Muscle of back (tissue), 11 donors: Measurements from ENCODE around the gene NPB. TPM values are rescaled to one million over a fixed set of nuclear protein-coding genes. Genes with fewer than 3 reads are reported as not detected.
"Not testable (repeated sequence)": the region's sequence is repeated elsewhere in the genome, so short reads cannot be mapped to it uniquely, and the experiment has no call there.

Experiments used
- DNase-seq, 3 donors: peaks; one replicate each; pipeline versions ENCODE4 v3.0.0 to v3.0.0-alpha.2; 2013
- polyA plus RNA-seq, 10 donors: library from polyadenylated mRNA; unstranded; fragments of 120-200 nt; gene quantifications; one replicate each; pipeline ENCODE4 v1.2.1, GENCODE V29; 2013; ENCODE audit not compliant: insufficient read length in 10 of 10

NPB gene
- polyA plus RNA-seq, 10 donors, result 0.13 to 1.2 (median 0.64) TPM; not detected in 3

DNA sequence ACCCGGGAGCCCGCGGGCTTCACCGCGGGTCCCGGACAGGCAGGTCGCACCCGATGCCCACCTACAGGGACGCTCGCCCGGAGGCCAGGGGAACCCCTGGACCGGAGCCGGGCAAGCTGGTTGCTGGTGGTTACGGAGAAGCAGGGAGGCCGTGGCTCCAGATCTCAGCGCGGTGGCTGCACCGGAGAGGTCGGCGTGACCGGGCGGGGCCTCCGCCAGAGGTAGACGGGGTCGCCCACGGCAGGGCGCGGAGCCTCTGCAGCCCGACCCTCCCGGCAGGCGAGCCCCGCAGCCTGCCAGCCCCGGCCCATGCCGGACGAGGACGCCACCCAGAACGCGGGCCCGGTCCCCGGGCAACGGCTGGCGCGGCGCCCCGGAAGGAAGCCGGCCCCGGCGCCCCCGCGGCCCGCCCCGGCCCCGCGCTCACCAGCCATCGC is 8.8 kb downstream of the NPB start:
- no peak for DNase-seq

DNA sequence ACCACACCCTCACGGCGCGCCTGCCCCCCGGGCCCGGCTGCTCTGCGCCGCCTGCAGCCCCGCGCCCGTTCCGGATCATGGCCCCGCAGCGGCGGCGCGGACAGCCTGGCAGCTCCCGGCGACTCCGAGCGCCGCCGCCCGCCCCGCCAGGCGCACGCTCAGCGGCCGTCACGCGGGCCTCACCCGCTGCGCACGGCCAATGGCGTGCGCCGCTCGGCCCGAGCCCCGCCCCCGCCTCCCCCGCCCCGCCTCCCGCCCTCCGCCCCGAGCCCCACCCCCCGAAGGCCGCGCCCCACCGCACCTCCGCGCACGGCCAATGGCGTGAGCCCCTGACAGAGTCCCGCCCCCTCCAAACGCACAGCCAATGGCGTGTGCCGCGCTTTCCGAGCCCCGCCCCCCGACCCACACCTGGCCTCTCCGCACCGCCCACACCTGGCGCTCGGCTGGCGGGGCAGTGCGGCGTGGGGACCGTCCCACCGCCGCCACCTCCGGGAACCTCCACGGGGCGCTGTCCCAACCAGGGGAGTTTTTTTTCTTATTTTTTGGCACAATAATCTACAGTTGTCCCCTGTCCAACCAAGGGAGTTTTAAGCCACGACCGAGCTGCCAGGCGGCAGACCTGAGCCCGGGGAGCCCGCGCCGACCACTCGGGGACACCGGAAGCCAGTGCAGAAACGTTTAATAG is 9.4 kb downstream of the NPB start, which contains the start of gene PCYT2:
TSS of gene PCYT2 (minus strand) at position 123 of the 685 bp plus-strand sequence. CDS start at position 79, 44 bp downstream.
- DNase-seq, result peak; percentile 77 to 91 (median 90)

DNA sequence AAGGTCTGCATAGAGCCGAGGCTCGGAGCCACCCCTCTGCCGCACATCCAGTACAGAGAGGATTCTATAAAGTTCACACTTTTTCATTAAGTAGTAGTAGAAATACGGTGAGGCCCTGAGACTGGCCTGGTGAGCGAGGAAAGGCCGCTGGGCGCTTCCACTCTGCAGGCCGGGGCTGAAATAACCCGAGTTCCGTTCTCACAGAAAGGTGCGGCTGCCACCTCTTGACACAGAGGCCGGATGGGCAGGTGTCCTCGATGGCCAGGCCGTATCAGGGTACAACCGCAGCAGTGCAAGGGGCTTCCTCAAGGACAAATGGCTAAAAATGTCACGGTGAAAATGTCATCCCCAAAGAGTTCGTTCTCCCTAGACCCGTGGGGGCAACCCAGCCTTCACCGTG is 9.9 kb downstream of the NPB start:
- no peak for DNase-seq

DNA sequence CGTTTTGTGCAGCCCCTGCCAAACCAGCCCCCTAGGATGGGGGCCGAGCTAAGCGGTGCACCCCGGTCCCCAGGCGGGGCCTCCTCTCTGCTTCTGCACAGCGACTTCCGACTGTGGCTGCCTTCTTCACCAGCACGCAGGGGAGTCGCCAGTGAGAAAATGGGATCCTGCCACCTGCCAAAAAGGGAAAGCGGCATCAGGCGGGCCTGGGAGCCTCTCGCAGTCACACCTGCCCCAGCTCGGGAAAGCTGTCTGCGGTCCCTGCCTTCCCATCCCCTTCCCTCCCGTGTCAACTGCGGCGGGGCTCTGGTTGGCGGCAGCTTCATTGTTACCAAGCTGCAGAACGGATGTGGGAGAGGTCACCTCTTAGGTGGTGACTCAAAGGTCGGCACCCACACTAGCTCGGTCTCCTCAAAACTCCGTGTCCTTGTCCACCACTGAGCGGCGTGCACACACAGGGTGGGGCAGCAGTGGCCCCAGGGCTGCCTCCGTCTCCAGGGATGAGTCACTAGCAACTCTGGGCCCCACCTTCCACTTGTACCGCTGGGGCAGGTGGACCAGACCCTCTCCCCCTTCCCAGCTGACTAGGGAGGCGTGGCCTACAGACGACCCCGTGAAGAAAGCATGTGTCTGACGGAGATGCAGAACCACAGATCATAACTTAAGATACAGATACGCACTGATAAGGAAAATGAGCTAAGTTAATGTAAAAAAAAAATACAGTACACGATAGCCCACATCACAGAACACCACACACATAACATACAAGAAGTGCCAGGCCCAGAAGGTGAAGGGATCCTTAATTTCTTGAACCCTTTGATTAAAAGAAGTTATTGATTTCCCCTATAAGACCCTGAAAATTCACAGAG is 10.6 kb downstream of the NPB start:
- DNase-seq, result no peak

DNA sequence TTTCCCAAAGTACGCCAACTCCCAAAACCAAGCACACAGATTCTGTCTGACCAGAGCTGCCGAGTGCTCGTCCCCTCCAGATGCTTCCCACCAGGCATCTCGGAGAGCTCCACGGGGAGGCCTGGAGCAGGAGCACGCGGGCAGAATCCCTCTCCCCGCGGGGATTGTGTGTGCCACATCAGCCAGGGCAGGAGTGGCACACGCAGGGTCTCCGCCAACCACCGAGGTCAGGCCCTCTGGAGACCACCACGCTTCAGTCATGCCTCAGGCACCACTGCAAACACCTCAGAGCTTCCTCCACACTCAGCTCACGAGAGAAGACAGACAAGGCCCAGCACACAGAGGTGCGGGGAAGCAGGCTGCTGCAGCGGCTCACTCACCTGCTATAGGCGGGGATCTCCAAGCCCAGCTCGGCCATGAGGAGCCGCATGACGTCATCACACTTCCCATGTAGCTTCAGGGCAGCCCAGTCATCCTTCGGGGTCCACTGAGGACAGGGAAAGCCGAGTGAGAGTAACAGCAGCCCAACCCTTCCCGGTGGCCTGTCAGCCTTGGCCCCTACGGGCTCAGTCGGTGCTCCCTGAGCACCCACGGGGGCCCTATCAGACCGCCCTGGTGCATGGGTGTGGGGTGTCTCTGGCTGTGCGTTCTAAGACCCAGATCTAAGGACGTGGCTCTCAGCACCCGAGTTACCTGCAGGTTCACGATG is 11.5 kb downstream of the NPB start:
- no peak for DNase-seq

DNA sequence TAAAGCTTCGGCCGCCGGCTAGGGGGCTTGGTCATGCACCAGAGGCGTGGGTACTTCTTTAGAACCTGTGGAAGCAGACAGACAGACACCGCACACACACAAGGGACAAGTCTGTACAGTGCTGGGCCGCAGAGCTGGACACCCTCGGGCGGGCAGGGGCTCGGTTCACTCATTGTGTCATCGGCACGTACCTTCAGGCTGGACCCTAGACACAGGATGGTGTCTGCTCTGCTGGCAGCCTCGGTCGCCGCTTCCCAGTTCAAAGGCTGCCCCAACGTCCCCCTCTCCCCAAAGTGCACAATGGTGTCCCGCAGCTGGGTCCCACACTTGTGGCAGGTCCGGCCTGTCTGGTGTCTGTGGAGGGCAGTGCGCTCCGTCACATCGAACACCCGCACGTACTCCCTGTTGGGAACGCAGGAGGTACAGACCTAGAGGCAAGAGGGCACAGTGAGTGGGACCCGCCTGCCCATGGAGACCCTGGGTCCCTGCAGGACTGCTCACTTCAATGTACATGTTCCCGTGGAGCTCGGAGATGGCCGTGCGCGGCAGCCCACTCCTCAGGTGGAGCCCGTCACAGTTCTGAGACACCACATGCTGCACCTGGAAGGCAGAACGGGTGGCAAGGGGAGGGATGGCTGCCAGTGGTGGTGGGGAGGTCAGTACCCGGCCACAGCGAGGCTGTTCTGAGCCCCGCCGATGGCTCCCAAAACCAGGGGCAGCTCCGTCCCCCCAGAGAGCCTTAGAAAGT is 12.2 kb downstream of the NPB start:
- DNase-seq, result no peak

DNA sequence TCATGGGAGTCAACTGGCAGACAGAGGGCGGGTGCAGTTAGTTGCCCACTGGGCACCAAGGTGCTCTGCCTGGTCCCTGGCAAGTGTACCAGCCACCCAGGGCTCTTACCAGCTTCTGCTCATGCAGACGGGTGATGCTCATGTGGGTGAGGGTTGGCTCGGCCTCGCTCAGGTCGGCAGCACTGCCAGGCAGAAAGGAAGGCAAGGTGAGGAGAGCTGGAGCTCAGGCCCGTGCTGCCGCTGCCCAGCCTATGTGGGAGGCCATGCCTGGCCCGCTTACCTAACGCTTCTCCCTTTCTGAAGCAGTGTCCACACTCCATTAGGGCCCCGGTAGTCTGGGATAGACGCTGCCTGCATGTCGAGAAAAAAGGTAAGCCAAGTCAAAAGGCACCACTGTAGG is 13.3 kb downstream of the NPB start:
- no peak for DNase-seq

DNA sequence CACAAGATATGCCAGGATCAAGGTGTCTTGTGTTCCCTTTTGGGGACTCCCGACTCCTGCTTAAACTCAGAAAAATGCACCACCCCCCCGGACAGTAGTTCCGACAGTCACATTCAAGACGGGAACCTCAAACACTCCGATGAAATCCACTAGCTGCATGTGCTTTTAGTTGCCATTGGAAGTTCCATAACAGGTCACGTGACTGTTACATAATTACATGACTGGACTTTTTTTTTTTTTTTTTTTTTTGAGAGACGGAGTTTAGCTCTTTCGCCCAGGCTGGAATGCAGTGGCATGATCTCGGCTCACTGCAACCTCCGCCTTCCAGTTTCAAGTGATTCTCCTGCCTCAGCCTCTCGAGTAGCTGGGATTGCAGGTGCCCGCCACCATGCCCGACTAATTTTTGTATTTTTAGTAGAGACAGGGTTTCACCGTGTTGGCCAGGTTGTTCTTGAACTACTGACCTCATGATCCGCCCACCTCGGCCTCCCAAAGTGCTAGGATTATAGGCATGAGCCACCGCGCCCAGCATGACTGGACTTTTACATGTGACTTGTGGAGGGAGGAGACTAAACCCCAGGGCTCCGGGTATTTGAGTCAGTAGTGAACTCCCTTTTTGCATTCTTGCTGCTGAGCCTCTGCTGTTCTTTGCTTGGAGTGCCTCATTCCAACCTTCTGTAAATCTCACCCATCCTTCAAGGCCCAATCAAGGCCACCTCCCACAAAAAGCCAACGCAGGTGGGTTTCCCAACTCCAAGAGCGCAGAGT is 14.4 kb downstream of the NPB start:
- no peak for DNase-seq

DNA sequence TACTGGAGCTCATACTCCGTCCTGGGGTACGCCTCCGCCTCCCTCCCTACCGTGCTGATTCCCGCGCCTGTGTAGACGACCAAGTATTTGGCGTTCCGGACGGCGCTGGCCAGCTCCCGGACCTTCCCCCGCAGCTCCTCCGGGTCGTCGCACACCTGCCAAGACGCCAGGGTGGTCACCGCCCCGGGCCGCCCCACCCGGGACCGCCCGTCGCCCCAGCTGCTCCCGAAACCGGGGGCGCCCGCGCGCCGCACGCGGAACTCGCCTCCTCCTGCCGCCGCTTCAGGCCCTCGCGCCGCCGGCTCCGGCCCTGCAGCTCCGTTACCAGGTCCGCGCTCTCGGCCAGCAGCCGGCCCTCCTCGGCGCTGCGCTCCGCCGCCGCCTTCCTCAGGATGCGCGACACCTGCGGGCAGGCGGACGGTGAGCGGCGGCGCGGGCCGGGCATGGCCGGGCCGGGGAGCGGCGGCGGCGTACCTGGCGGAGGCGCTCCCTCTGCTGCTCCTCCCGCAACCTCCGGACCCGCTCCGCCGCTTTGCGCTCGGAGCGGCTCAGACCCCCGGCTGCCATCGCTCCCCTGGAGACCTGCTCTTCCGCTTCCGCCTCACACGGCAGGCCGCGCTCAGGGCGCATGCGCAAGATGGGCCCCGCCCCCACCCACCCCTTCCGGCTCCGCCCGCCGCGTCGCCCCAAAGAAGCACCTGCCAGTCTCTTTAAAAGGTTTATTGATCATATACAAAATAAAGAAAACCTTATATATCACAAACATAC is 15.7 kb downstream of the NPB start, which contains the start of gene SIRT7:
TSS of gene SIRT7 (minus strand) at position 612 of the 768 bp plus-strand sequence. CDS start at position 567, 45 bp downstream.
- peak; percentile 66 to 88 (median 82) for DNase-seq

DNA sequence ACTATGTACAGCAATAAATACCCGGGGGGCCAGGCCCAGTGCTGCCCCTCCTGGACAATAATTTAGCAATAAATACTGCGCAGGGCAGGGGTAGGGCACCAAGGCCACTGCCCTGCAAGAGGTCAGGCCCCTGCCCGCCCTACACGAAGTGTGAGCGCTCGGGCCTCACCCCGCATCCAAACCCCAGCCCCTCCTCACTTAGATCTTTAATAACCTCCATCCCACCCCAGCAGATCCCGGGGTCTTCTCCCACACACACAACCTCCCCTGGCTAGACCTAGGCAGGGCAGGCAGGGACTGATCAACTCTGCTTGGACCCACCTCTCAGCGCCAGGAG is 16.3 kb downstream of the NPB start:
- DNase-seq, result not testable (repeated sequence)

DNA sequence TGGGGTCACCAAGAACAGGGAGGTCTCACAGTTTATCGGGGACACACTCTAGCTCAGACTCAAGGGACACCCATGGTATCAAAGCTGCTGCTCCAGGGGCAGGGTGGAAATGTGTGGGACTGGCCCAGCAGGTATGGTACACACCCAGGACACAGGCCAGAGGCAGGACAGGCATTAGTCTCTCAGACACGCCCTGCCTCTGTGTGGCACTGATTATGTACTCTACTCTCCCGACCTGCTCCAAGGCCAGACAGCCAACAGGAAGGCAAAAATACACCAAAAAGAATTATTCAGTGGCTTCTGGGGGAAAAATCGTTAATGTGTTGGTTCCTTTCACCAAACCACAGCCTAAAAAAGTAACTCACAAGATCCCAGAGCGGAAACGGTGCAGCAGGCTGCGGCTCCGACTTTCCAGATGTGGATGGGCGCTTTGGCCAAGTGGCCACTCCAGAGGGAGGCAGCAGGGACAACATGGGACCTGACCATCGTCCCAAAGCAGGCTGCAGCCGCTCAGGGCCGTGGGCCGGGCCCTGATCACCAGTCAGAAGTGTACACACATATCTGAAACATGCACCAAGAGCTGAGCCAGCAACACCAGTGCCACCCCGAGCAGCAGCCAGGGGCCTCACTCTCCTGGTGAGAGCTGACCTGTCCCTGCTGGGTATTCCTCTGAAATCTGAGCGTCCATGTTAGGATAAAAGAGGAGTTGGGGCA is 17.0 kb downstream of the NPB start:
- DNase-seq, result no peak

DNA sequence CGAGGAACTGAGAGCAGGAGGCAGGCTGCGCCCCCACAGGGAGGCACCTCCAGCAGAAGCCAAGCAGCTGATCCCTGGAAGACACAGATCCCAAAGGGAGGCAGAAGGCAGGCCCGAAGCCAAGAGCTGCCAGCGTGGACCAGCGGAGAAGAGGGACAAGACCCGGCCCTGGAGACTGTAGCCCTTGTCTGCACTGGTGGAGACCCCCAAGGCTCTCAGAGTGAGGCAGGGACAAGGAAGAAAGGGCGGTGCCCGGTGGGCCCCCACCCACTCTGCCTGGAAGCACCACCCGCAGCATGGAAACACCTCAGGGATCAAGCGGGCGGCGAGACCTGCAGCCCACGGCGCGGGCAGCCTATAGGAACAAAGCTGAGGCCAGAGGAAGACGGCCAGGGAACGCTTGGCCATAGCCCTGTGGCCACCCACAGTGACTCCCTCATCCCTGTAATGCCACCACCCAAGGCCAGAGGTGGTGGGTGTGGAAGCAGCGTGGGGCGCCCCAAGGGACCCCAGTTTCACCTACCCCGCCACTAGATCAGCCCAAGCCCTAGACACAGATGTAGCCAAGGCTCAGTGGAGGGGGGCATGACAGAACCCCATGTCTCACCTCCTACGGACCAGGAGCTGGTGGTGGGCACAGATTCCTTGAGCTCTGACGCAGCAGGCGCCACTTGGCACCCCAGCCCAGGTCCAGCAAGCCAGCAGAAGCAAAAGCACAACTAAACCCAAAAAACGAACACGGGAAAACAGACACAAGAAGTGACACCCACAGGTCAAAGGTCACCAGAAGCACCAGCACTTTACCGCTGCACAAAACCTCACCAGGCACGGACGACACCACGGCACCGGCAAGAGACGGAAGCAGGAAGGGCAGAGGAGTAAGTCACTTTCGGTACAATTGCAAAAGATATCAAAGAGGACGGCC is 18.8 kb downstream of the NPB start:
- DNase-seq, result no peak

DNA sequence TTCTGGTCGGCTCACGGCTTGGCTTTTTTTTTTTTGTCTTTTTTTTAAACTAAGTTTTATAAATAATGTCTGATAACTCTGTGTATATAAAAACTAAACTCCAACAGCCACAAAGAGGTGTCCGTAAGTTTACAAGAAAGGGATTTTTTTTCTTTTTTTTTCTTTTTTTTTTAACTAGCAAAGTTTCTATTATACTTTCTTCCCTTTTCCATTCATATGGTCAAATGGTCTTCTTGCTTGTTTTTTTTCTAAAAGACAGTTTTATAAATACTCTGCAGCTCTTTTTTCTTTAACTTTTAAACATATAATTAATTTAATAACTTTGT is 19.5 kb downstream of the NPB start:
- DNase-seq, result no peak

DNA sequence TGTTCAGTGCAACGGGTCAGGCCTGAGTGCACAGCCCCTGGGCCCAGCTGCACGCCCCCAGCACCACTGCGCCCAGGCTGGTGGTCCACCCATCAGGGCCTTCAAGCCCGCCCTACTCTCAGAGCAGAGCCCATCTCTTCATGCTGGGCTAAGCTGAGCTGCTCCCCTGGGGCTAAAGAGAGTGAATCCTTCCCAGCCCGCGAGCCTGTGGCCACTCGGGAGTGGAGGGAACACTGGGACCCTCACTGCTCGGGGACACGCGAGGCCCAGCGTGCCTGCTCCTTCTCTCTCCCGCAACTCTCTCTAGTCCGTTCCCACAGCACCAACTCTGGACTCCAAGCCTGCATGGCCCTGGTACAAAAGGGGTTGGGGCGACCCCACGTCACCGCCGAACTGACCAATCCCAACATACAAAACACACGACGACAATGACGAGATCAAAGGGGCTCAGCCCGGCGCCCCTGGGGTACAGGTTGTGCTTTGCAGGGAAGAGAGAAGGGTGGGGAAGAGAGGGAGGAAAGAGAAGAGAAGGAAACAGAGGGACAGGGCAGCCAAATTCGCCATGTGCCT is 20.0 kb downstream of the NPB start:
- DNase-seq, result no peak

DNA sequence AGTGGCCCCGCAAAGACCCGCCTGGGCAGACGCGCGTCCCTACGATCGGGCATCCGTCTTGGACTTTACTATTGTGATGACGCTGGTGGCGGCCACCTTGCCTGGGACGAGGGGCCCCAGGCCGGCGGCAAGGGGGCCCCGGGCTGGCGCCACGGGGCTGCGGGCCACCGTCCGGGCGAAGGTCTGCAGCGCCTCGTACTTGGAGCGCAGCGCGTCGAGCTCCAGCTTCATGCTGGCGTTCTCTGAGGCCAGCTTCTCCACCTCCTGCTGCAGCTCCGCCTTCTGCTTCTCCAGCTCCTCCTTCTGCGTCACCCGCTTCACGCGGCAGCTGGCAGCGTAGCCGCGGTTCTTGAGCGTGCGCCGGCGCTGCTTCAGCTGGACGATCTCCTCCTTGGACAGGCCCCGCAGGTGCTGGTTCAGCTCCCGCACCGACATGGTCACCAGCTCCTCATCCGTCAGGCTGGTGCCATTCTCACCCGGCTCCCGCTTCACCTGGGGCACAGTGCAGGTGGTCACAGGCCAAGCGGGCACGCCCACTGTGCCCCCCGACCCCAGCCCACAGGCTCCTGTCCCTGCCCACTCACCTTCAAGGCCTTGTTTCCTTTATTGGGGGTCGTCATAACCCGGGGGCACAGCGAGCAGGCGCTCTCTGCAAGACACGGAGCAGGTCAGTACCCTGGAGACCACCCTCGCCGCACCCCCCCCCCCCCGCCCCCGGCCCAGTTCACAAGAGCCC is 20.7 kb downstream of the NPB start:
- DNase-seq, result no peak

DNA sequence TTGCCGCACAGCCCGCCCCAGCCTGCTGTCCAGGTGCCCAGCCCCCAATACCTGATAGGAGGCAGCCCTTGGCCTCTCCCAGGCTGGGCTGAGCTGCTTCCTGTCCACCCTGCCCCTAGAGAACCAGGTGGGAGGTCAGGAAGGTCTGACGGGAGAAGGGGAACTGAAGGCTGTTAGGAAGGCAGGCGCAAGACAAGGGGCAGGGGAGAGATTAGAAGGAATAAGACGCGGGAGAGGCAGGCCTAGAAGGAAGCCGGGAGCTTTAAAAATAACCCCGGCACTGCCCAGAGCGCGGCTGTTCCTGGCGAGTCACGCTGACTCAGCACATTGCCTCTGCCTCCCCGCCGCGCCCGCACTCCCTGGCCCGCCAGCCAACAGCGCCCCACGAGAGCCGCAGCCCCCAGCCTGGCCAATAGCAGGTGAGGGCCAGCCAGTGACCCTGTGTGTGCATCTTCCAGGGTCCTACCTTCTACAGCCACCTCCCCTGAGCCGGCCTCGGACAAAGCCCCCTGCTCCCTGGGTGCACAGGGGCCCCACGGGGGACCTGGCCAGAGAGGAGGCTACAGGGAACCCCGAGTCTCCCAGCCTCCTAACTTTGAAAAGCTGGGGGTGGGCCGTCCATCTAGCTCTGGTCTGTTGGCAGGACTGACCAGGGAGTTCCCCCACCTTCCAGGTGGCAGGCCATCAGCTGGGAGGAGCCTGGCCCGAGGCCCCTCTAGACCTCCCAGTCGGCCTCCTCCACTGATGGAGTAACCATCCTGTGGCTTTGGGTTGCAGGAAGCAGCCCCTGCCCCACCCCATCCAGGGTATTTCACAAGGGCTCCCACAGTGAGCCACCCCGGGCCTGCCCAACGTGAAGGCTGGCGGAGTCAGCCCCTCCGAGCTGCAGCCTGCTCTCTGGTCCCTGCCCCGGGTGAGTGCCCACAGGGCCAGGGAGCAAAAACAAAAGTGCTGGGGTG is 21.5 kb downstream of the NPB start:
- peak; percentile 63 to 70 (median 65) for DNase-seq
